HG02885 (cell line): ENCODE data around the gene BSN.

Source experiments
- ATAC-seq: cut with Tn5 transposase; IDR thresholded peaks from one replicate; pipeline ENCODE4 v1.9.1; 2021; ENCODE audit warnings: mild to moderate bottlenecking; ENCODE audit not compliant: unreplicated experiment, poor library complexity

Gene BSN

GRCh38 chr3:49650177-49650576 lies 95.9 kb downstream of the BSN start:
- ATAC-seq: no peak

- no peak for ATAC-seq
Measured at GRCh38 chr3:49650637-49651036, 96.4 kb downstream of the BSN start.

GRCh38 chr3:49652218-49652902 lies 98.1 kb downstream of the BSN start:
- no peak for ATAC-seq

- ATAC-seq: no peak
Measured at GRCh38 chr3:49652903-49653415, 98.7 kb downstream of the BSN start.

- ATAC-seq: no peak
Measured at GRCh38 chr3:49653621-49654020, 99.3 kb downstream of the BSN start.

- ATAC-seq: no peak
Measured at GRCh38 chr3:49654176-49654825, 100.0 kb downstream of the BSN start.

- no peak for ATAC-seq
Measured at GRCh38 chr3:49654955-49655556, 100.8 kb downstream of the BSN start.

GRCh38 chr3:49655731-49656285 lies 101.5 kb downstream of the BSN start:
- ATAC-seq: no peak

GRCh38 chr3:49656541-49657112 lies 102.3 kb downstream of the BSN start:
- no peak for ATAC-seq

GRCh38 chr3:49657208-49657915 lies 103.1 kb downstream of the BSN start:
- no peak for ATAC-seq

GRCh38 chr3:49658711-49659110 lies 104.4 kb downstream of the BSN start:
- no peak for ATAC-seq

GRCh38 chr3:49659756-49660155 lies 105.5 kb downstream of the BSN start:
- ATAC-seq: no peak

- ATAC-seq: no peak
Measured at GRCh38 chr3:49661281-49661680, 107.0 kb downstream of the BSN start.

- ATAC-seq: no peak
Measured at GRCh38 chr3:49662021-49662420, 107.7 kb downstream of the BSN start.

GRCh38 chr3:49662720-49663413 lies 108.6 kb downstream of the BSN start:
- no peak for ATAC-seq

GRCh38 chr3:49663831-49664230 lies 109.6 kb downstream of the BSN start:
- ATAC-seq: no peak

- no peak for ATAC-seq
Measured at GRCh38 chr3:49664300-49664699, 110.0 kb downstream of the BSN start.

GRCh38 chr3:49665822-49666519 lies 111.7 kb downstream of the BSN start:
- no peak for ATAC-seq

GRCh38 chr3:49666592-49666991 lies 112.3 kb downstream of the BSN start:
- no peak for ATAC-seq
